GM10266 (cell line): ENCODE measurements around the gene MBD4.
"Not testable (repeated sequence)": the region's sequence is repeated elsewhere in the genome, so short reads cannot be mapped to it uniquely, and the experiment has no call there.

Experiments used
- DNase-seq: peaks from one replicate; pipeline ENCODE4 v3.0.0; 2012; ENCODE audit errors: extremely low spot score
- TF ChIP-seq, protein P1 (sequence below): IDR thresholded peaks from 2 replicates; pipeline ENCODE4 v1.5.1; 2012; ENCODE audit warnings: mild to moderate bottlenecking, low read depth; ENCODE audit not compliant: control insufficient read depth, insufficient read depth; ENCODE audit errors: missing control alignments

Gene MBD4

DNA sequence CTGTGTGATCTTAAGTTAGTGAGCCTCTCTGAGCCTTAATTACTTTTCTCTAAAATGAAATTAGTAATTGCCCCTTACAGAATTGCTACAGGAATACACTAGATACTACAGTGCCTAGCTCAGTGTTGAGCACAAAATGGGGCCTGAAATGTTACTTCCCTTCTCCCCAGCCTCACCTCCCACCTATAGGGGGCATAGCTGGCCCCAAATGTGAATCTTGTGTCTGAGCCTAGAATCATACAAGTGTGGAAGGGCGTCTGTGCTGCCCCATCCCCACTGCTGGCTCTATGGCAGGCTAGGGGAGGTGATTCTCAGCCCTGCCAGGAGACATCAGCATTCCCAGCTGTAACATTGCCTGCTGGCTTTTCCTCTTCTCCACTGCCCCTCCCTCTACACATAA is 43.0 kb upstream of the MBD4 start:
- TF ChIP-seq, protein P1, sequence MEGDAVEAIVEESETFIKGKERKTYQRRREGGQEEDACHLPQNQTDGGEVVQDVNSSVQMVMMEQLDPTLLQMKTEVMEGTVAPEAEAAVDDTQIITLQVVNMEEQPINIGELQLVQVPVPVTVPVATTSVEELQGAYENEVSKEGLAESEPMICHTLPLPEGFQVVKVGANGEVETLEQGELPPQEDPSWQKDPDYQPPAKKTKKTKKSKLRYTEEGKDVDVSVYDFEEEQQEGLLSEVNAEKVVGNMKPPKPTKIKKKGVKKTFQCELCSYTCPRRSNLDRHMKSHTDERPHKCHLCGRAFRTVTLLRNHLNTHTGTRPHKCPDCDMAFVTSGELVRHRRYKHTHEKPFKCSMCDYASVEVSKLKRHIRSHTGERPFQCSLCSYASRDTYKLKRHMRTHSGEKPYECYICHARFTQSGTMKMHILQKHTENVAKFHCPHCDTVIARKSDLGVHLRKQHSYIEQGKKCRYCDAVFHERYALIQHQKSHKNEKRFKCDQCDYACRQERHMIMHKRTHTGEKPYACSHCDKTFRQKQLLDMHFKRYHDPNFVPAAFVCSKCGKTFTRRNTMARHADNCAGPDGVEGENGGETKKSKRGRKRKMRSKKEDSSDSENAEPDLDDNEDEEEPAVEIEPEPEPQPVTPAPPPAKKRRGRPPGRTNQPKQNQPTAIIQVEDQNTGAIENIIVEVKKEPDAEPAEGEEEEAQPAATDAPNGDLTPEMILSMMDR: no peak
- DNase-seq: no peak

DNA sequence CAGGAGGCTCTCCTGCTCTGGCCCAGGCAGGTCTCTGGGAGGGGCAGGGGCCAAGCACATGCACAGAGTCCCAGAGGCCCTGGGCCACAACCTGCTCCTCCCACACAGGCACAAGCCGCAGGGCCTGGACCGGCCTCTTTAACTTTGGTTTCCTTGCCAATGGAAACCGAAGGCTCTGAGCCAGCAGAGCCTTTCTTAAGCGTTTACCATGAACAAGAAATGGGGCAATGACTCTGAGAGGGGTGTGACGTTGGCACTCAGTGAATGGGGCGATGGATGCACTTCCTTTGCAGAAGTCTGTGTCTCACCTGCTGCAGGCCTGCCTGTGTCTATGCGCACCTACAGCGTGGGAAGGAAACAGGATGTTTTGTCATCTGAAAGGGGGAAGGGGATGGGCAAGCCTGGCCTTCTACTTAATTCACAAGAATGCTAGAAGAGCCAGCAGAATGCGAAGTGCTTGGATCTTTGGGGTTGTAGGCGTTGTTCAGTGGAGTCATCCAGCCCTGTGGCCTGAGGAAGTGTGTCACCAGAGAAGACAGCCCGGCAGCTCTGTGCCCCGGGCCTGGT is 42.1 kb upstream of the MBD4 start:
- no peak for DNase-seq
- TF ChIP-seq, protein P1: no peak

DNA sequence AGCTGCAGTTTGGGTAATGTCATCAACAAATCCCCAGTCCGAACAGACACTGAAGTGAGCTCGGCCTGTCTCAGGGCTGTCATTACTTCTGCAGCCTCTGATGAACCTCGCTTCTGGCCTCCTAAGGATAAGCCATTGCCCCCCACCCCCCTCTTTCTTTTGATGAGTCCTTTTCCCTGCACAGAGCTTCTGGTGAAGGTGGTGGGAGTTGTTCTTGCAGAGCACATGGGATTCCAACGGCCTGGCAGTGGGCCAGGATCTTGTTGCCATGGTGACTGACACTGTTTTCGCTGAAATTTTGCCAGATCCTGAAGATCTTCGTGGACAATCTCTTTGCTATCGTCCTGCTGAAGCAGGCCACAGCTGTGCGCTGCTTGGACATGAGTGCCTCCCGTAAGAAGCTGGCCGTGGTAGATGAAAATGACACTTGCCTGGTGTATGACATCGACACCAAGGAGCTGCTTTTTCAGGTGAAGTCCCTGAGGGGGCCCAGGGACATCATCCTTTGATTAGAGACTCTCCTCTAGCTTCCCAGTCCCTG is 41.5 kb upstream of the MBD4 start:
- not testable (repeated sequence) for DNase-seq

DNA sequence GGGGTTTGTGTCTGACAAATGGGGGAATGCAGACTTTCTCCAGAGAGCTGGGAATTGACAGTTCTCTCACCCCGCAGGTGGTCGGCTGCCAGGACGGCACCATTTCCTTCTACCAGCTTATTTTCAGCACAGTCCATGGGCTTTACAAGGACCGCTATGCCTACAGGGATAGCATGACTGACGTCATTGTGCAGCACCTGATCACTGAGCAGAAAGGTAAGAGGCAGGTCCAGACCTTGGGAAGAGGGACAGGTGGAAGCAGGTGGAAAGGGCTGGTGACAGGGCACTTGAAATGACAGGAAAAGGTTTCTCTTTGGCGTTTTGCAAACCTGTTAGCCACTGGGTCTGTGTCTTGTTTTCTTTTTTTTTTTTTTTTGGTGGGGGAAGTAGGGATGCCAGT is 36.8 kb upstream of the MBD4 start:
- TF ChIP-seq, protein P1: no peak
- no peak for DNase-seq

DNA sequence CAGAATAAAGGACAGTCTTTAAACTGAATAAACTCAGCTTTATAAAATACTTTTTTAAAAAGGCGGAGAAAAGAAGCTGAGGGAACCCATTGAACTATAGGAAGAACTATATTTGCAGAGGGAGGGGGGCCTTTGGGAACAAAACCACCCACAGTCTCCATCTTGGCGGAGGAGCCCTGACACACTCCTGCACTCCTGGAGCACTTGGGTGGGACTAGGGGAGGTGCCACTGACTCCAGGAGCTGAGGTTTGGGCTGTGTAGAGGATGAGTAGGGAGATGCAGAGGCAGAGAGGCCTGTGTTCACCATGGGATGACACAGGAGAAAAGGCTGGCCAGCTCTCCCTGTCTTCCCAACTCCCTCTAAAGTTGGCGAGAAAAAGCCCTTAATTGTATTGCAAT is 36.1 kb upstream of the MBD4 start:
- no peak for DNase-seq
- TF ChIP-seq, protein P1: no peak

DNA sequence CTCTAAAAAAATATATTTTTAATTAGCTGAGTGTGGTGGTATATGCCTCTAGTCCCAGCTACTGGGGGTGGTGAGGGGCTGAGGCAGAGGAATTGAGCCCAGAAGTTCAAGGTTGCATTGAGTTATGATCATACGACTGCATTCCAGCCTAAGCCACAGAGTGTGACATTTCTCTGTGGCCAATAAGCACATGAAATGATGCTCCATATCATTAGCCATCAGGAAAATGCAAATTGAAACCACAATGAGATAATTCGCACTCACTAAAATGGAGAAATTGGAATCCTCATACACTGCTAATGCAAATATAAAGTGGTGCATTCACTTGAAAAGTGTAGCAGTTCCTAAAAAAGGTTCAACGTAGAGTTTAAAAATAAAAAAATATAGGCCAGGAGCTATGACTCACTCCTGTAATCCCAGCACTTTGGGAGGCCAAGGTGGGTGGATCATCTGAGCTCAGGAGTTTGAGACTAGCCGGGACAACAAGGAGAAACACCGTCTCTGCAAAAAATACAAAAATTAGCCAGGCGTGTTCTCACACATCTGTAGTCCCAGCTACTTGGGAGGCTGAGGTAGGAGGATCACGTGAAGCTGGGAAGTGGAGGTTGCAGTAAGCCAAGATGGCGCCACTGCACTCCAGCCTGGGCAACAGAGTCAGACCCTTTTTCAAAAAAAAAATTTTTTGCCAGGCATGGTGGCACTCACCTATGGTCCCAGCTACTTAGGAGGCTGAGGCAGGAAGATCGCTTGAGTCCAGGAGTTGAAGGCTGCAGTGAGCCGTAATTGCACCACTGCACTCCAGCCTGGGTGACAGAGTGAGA is 35.4 kb upstream of the MBD4 start:
- DNase-seq: no peak
- TF ChIP-seq, protein P1: no peak

DNA sequence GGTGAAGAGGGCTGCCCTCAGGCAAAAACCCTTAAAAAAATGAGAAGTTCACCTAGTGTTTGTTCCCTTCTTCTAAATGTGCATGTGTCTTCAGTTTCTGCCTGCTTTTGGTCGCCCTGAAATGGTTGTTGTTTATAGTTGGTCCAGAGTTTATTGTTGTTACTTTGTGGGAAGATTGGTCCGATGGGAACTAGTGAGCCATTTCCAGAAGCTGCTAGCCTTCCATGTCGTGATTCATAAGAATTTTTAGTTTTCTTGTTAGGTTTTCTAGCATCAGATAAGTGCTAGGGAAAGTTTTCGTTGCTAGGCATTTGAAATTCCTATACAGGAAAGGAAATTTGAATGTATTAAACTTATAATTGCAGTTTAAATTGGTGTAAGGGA is 34.0 kb upstream of the MBD4 start:
- no peak for DNase-seq
- TF ChIP-seq, protein P1: no peak
